T-helper 1 cell (primary cell): Measurements from ENCODE around the gene ZNF776.
"Not testable (repeated sequence)": the region's sequence is repeated elsewhere in the genome, so short reads cannot be mapped to it uniquely, and the experiment has no call there.

Experiments used
- DNase-seq, 5 donors: peaks; one replicate each; pipeline ENCODE4 v3.0.0-alpha.2; 2012 to 2020

ZNF776 gene

DNA sequence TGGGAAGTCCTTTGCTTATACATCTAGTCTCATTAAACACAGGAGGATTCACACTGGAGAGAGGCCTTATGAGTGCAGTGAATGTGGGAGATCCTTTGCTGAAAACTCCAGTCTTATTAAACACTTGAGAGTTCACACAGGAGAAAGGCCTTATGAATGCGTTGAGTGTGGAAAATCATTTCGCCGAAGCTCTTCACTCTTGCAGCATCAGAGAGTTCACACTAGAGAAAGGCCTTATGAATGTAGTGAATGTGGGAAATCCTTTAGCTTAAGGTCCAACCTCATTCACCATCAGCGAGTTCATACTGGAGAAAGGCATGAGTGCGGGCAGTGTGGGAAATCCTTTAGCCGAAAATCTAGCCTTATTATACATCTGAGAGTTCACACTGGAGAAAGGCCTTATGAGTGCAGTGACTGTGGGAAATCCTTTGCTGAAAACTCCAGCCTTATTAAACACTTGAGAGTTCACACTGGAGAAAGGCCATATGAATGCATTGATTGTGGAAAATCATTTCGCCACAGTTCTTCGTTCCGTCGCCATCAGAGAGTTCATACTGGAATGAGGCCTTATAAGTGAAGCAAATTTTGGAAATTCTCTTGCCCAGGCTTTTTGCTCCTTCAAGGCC lies 32.7 kb downstream of the ZNF776 start:
- peak in 1 of 5 donors; percentile 7 for DNase-seq

DNA sequence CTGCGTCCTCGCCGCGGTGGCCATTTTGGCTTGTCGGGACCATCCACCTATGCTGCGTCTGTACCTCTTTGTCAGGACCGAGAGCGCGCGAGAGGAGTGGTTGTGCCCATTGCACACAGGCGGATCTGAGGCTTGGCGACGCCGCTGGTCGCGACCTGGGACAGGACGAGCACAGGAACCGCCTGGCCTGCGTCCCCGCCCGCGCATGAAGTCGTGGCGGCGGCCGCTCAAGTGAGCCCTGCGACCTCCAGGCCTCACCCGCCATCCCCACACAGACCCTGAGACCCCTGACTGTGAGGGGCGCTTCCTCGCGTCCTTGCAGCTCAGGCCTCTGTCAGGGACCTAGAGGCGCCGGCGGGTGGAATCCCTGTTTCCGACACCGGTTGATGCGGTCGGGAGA lies 39.7 kb downstream of the ZNF776 start:
- DNase-seq: no peak

DNA sequence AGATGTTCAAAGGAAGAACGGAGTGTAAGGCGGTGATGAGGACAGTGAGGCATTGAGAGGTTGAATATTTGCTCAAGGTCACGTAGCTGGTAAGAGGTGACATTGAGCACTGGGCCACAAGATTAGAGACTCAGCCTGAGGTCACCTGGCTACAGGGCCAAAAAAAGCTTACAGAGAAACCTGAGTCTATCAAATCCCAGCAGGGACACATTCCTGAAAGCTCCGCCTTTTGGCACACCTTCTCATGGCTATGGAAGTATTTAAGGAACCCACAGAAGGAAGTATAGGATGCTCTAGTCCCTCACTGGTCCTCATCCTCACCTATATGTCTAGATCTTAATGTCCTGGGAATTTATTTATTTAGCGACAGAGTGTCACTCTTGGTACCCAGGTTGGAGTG lies 40.3 kb downstream of the ZNF776 start:
- no peak for DNase-seq

DNA sequence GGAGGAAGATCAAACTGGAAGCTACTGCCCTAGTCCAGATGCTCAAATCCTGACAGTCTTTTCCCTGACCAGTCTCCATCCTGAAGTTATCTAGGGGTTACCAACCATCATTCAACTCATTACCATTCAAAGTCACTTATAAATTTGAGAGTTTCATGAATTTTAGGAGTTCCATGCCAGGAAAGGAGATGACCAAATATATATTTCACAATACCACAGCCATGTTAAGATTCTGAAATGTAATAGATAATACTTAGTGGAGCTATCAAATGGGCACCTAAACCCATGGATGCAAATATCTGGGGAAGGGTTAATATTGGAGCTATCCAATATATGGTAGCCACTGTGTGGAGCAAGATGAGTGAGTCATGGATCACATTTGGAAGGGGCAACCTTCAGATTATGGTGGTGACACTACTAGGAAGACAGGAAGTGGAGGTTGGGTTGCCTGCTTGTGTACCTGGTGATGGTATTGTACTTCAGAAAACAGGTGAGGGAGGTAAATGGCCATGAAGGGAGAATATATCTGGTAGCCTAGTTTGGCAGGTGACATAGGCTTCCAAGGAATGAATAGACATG lies 41.6 kb downstream of the ZNF776 start:
- no peak for DNase-seq

DNA sequence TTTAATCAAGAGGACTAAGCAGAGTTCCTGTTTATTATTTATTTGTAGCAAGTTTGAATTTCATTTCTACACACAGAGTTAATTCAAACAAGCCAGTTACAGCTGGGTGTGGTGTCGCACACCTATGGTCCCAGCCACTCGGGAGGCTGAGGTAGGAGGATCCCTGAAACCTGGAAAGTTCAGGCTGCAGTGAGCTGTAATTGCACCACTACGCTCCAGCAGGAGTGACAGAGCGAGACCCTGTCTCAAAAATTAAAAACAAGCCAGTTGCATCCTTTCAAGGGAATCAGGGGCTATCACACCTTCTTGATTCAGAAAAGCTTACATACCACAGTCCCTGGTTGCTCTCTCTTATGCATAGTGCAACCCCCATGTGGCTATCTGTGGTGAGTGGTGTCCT lies 42.7 kb downstream of the ZNF776 start:
- no peak for DNase-seq

DNA sequence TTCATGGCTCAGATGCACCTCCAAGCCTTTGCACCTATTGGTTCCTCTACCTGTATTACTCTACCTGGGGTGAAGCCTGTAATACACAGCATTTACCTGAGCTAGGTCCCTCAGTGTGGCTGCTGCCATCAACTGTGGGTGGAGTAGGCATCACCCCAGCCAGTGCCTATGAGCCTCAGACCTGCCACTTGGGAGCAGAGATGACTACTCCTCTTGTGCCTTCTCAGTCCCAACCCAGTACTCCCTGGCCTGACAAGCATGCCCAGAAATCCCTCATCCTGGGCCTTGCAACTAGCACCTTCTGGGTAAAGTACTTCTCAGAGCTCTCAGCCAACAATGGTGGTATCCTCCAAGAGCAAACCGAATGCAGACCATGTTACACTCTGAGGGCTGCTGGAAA lies 50.0 kb downstream of the ZNF776 start:
- not testable (repeated sequence) for DNase-seq

DNA sequence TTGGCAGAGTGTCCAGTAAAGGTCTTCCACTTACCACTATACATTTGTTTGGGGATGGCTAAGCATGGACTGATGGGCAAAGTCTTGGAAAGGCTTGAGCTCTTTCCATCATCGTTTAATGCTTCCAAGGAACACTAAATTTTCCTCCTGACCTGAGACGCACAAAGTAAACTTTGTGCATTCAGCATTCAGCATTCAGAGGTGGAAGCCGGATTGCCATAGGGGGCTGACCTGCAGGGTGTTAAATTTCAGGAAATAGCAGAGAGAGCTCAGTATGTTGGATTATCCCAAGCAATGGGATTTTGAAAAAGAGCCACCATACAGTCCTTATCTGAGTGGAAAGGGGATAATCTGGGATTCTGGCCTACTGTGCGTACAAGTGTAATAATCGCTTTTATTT lies 54.1 kb downstream of the ZNF776 start:
- no peak for DNase-seq

DNA sequence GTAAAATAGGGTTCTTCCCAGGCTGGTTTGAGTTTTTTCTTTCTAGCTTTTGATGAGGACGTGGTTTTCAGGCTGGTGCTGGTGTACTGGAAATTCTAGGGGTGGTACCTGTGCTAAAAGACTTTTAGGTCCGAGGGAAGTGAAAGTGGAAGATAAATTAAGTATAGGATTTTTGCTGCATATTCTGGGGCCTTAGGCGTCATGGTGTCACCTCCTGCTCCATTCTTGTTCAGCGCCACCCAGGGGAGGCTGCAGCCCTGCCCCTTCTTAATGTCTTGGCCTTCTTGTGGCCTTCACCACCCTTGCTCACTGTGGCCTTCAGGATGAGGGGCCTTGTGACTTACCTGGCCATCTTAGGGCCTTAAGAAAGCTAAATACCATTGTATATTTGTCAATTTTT lies 55.7 kb downstream of the ZNF776 start:
- no peak for DNase-seq

DNA sequence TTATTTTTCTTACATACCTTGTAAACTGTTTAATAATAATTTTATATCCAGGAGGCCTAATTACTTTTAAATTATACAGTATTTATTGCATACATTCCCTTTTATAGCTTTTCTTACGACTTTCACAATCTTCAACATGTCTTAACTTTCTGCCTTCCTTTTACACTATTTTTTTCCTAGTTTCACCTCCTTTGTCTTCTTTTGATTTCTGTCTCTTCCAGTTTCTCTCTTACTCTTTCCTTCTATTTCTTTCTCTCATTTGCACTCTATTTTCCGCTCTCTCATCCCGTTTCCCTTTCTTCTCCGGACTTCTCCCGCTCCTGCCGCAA lies 56.6 kb downstream of the ZNF776 start:
- no peak for DNase-seq

DNA sequence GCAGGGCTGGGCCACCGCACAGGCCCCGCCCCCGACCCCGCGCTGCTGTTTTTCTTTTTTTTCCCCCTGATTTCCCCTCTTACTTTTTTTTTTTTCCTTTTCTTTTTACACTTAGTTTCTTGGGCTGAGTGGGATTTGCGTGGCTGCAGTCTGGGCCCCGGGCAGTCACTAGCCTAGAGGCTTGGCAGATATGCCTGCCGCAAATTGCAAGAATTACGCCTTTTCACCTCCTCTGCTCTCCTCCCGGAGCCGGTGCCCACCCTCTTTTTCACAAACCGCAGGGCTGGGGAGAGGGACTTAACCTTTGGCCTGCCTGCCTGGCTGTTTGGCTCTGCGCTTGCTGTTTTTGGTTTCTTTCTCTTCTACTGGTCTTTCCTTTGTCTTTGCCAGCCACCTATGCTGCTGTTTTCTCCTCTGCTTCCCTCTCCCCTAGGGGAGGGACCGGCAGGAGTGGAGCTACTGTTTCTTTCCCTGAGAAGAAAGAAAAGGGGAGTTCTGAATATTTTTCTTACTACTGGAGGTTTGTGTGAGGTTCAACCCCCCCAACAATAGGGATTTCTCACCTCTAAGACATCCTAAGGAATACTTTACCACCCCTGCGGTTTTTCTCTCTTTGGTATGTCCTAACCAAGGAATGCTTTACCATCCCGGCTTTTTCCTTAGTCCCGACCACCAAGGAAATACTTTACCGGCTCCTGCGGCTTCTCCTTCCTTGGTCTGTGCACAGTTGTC lies 57.1 kb downstream of the ZNF776 start:
- DNase-seq: no peak

DNA sequence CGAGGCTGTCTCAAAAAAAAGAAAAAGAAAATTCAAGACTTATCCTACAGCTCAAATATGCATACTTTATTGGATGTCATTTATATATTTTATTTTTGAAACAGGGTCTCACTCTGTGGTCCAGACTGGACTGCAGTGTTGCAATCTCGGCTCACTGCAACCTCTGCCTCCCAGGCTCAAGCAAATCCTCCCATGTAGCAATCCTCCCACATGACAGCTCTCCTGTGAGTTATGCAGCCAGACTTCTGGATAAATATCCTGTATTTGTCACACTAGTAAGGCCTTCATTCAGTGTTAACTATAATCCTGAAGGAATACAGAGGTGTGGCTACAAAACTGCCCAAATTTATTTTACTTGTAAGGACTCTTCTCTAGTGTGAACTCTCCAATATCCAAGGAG lies 60.9 kb downstream of the ZNF776 start:
- no peak for DNase-seq
